Osteocyte (in vitro differentiated cells): ENCODE measurements around the gene TGFB2. TPM values are rescaled to one million over a fixed set of nuclear protein-coding genes. Genes with fewer than 3 reads are reported as not detected.

ENCODE experiments used
- DNase-seq: peaks from one replicate; pipeline ENCODE4 v3.0.0; 2021; ENCODE audit warnings: mixed read lengths; ENCODE audit not compliant: unreplicated experiment; ENCODE audit errors: extremely low spot score
- H3K27ac Mint-ChIP-seq: one replicate; pipeline ENCODE4 v1.8.0; 2021; ENCODE audit warnings: mild to moderate bottlenecking, mixed read lengths; ENCODE audit not compliant: unreplicated experiment
- H3K27me3 Mint-ChIP-seq: one replicate; pipeline ENCODE4 v1.8.0; 2021; ENCODE audit warnings: mixed read lengths; ENCODE audit not compliant: unreplicated experiment
- H3K36me3 Mint-ChIP-seq: one replicate; pipeline ENCODE4 v1.8.0; 2021; ENCODE audit warnings: mixed read lengths; ENCODE audit not compliant: unreplicated experiment
- H3K4me1 Mint-ChIP-seq: one replicate; pipeline ENCODE4 v1.8.0; 2021; ENCODE audit warnings: mixed read lengths; ENCODE audit not compliant: unreplicated experiment
- H3K4me3 Mint-ChIP-seq: one replicate; pipeline ENCODE4 v1.8.0; 2021; ENCODE audit warnings: mild to moderate bottlenecking, moderate library complexity, mixed read lengths; ENCODE audit not compliant: unreplicated experiment
- H3K9me3 Mint-ChIP-seq: one replicate; pipeline ENCODE4 v1.8.0; 2021; ENCODE audit warnings: mixed read lengths; ENCODE audit not compliant: unreplicated experiment
- total RNA-seq: library from RNA; stranded (reverse); gene quantifications from 2 replicates; pipeline ENCODE4 v1.2.1, GENCODE V29; 2021
- TF ChIP-seq, protein P1 (sequence below): fragments of 200-600 bp; sonication (generic); IDR thresholded peaks from 2 replicates; pipeline ENCODE4 v1.5.0; 2021; ENCODE audit warnings: antibody characterized with exemption, mild to moderate bottlenecking, moderate library complexity

TGFB2 gene
- total RNA-seq, 1 donor from 2014 or later = 184 TPM

DNA sequence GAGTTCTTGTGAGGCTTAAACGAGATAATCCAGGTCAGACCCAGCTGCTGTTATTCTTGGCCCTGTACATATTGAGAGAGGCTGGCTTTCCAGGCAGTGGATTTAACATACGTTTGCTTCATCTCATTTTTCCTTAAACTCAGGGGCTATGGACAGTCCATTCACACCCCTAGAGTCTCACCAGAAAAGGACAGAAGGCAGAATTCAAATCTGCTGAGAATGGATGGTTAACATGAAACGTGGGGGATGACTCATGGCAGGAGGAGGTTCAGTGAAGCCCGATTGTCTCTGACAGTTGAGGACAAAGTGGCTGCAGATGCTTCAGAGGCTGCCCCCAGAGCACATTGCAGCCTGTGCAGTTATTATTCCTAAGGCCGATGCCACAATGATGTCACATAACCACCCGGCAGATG lies 39.5 kb downstream of the TGFB2 start:
- Mint-ChIP-seq H3K9me3 (no peaks in the 10 kb centered on the region), H3K27ac (peak overlapping the region; percentile 52), H3K27me3 (no peaks in the 10 kb centered on the region)

DNA sequence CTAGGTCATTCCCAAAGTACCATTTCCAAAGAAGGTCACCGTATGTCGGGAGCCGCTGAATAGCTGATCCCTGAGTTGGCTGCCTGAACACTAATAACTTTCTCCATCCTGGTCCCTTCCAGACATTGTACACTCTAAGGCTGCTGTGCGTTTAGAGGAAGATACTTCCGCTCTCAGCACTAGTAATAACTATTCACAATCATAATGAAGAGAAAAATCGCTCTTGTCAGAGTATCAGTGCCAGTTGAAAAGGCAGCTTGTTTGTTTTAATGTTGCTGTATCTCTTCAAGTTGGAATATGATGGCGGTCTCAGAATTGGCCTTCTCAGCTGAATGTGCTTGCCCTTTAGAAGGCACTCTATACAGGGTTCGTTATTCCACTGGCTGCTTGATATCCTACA lies 43.5 kb downstream of the TGFB2 start:
- Mint-ChIP-seq H3K27ac (peak overlapping the region; percentile 61), H3K4me1 (peaks cover 79% of the 10 kb centered on the region), H3K9me3 (no peaks in the 10 kb centered on the region), H3K27me3 (no peaks in the 10 kb centered on the region), H3K36me3 (peaks cover 16% of the 10 kb centered on the region), H3K4me3 (no peak overlapping the region)
- TF ChIP-seq, protein P1, sequence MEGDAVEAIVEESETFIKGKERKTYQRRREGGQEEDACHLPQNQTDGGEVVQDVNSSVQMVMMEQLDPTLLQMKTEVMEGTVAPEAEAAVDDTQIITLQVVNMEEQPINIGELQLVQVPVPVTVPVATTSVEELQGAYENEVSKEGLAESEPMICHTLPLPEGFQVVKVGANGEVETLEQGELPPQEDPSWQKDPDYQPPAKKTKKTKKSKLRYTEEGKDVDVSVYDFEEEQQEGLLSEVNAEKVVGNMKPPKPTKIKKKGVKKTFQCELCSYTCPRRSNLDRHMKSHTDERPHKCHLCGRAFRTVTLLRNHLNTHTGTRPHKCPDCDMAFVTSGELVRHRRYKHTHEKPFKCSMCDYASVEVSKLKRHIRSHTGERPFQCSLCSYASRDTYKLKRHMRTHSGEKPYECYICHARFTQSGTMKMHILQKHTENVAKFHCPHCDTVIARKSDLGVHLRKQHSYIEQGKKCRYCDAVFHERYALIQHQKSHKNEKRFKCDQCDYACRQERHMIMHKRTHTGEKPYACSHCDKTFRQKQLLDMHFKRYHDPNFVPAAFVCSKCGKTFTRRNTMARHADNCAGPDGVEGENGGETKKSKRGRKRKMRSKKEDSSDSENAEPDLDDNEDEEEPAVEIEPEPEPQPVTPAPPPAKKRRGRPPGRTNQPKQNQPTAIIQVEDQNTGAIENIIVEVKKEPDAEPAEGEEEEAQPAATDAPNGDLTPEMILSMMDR = no peak
- DNase-seq = no peak

More for the DNA sequence above, 39.5 kb downstream of the TGFB2 start:
- no peak for DNase-seq
- H3K36me3 Mint-ChIP-seq = peaks cover 15% of the 10 kb centered on the region
- TF ChIP-seq, protein P1 = no peak
- H3K4me1 Mint-ChIP-seq = peaks cover 79% of the 10 kb centered on the region
- H3K4me3 Mint-ChIP-seq = no peak overlapping the region

DNA sequence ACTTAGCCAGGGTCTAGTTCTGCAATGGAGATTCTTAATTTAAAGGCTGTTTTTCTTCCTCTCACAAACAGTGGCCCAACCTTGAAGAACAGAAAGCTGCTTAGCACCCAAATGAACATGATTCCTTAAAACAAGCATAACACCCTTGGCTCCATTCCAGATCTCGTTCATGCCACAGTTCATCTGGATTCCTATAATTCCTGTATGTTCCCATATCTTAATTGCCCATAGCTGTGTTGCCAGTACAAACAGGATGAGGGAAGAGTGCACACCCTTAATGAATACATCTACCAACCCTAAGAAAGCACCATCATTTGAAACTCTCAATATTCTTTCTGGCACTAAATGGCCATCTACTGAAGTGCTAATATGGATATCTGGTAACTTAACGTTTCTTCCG lies 45.5 kb downstream of the TGFB2 start:
- peaks cover 65% of the 10 kb centered on the region for H3K4me1 Mint-ChIP-seq
- no peak for DNase-seq
- no peak overlapping the region for H3K4me3 Mint-ChIP-seq
- peak overlapping the region; percentile 79 for H3K27ac Mint-ChIP-seq
- peaks cover 16% of the 10 kb centered on the region for H3K36me3 Mint-ChIP-seq
- no peaks in the 10 kb centered on the region for H3K27me3 Mint-ChIP-seq
- H3K9me3 Mint-ChIP-seq = no peaks in the 10 kb centered on the region
- TF ChIP-seq, protein P1 = no peak

DNA sequence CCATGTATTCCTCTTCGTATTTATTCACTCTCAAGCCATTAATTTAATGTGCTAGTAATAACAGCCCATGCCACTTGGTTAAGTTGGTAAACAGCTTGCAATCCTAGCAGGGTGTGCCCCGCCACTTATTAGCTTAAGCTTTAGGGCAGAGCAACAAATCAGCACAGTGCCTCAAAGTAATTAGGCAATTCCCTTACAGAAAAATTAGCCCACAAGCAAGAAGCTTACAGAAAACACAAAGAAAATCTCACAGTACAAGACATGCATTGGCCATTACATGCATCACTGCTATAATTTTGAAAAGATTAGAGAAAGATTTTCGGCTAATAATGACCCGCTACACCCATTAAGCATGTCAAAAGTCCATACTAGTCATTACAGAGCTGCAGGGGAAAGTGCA lies 47.6 kb downstream of the TGFB2 start:
- Mint-ChIP-seq H3K36me3 (peaks cover 15% of the 10 kb centered on the region), H3K27me3 (no peaks in the 10 kb centered on the region), H3K4me3 (no peak overlapping the region), H3K9me3 (no peaks in the 10 kb centered on the region), H3K4me1 (peaks cover 63% of the 10 kb centered on the region), H3K27ac (no peak overlapping the region)
- TF ChIP-seq, protein P1 = no peak
- no peak for DNase-seq

DNA sequence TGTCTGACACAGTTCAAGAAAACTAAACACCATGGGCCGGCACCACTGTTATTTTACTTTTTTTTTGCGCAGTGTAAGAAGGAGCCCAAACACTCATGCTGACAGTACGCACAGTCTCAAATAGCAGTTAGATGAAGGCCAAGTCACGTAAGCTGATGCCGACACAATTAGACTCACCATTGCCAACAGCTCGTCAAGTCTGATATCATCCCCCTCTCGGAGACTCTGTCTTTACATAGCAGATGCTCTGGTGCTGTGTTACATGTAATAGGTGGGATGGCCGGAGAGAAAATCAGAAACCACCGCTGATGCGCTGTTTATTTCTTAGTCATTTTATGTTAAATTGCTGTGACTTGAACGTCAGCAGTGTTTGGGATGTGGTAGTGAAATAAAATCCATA lies 49.3 kb downstream of the TGFB2 start:
- Mint-ChIP-seq H3K27ac (no peak overlapping the region), H3K9me3 (no peaks in the 10 kb centered on the region), H3K27me3 (no peaks in the 10 kb centered on the region), H3K4me1 (peaks cover 62% of the 10 kb centered on the region), H3K4me3 (no peak overlapping the region), H3K36me3 (peaks cover 17% of the 10 kb centered on the region)
- no peak for DNase-seq
- TF ChIP-seq, protein P1 = no peak
